Measurements from ENCODE around the gene MS4A15. TPM values are rescaled to one million over a fixed set of nuclear protein-coding genes. Genes with fewer than 3 reads are reported as not detected.

Gene MS4A15
- total and polyA plus RNA-seq, 9 of the 15 experiments (the other 6 are each of a cell fraction or from before 2014, with no cell fraction given), result not detected

GRCh38 chr11:60748225-60748624 is 8.4 kb upstream of the MS4A15 start:
- 7% methylated on average over 10 of the region's 17 CpGs for WGBS (ENCODE audit: insufficient coverage, low coverage, missing lambda C conversion rate)
- H3K27ac ChIP-seq (ENCODE audit: extremely low read depth, low read depth, low read length), result no peak overlapping the region
- no peak overlapping the region for H2AFZ ChIP-seq (ENCODE audit: low read depth, low read length)
- FAIRE-seq (no peak), DNase-seq (ENCODE audit: extremely low read depth in 1 of 4, low spot score in 3 of 4) (no peak), ATAC-seq (no peak)
- H3K4me3 ChIP-seq, result no peak overlapping the region
- no peaks in the 10 kb centered on the region for H3K79me2 ChIP-seq (ENCODE audit: control insufficient read depth, insufficient read depth, low read length)
- in situ Hi-C loops (cut with MboI) (no loop called here), intact Hi-C loops (cut with micrococcal nuclease) (no loop called here)
- H3K27me3 ChIP-seq (ENCODE audit: control insufficient read depth in 2 of 2, insufficient read depth in 2 of 2, low read length in 2 of 2), result peaks cover 7 to 27% of the 10 kb centered on the region in 2 experiments; a peak in 4 of 5 replicates
- no peak overlapping the region for H3K9ac ChIP-seq (ENCODE audit: insufficient read depth in 1 of 2, low read depth in 2 of 2, low read length in 2 of 2)
- ChIA-PET CTCF (ENCODE audit: low intra/inter-chr PET ratio) (no interaction called here), POLR2A (interaction anchor here (0.6 kb wide), 1 partner anchor 18 kb away, joined by 3 read pairs; no protein-coding TSS in a partner anchor)
- no peak overlapping the region for H3K4me2 ChIP-seq (ENCODE audit: insufficient read depth, low read length)
- H3K9me3 ChIP-seq (replicated peaks; ENCODE audit: control insufficient read depth, insufficient read depth, low read depth, low read length), result no peaks in the 10 kb centered on the region
- TF ChIP-seq, protein P1, sequence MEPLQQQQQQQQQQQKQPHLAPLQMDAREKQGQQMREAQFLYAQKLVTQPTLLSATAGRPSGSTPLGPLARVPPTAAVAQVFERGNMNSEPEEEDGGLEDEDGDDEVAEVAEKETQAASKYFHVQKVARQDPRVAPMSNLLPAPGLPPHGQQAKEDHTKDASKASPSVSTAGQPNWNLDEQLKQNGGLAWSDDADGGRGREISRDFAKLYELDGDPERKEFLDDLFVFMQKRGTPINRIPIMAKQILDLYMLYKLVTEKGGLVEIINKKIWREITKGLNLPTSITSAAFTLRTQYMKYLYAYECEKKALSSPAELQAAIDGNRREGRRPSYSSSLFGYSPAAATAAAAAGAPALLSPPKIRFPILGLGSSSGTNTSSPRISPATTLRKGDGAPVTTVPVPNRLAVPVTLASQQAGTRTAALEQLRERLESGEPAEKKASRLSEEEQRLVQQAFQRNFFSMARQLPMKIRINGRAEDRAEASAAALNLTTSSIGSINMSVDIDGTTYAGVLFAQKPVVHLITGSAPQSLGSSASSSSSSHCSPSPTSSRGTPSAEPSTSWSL (CRISPR knock-in tag; IDR thresholded peaks at IDR 0.05; ENCODE audit: borderline replicate concordance), result no peak
- no peaks in the 10 kb centered on the region for H3K36me3 ChIP-seq (ENCODE audit: control insufficient read depth, insufficient read depth, low read length)
- peaks cover 0 to 3% of the 10 kb centered on the region in 2 experiments; a peak in 2 of 5 replicates for H3K4me1 ChIP-seq (replicated peaks in 1 of 2; ENCODE audit: control insufficient read depth in 2 of 2, insufficient read depth in 2 of 2, low read length in 2 of 2)
- H3K9me1 ChIP-seq (ENCODE audit: control insufficient read depth, insufficient read depth, low read length), result no peaks in the 10 kb centered on the region
- no TSS peak for BruUV-seq (replicated peaks)
- H4K20me1 ChIP-seq (replicated peaks; ENCODE audit: control insufficient read depth, insufficient read depth, low read length), result no peaks in the 10 kb centered on the region

GRCh38 chr11:60748821-60749220 is 7.8 kb upstream of the MS4A15 start:
- in situ Hi-C loops (cut with MboI), result no loop called here
- ATAC-seq, result no peak
- no peak overlapping the region for H3K9ac ChIP-seq (ENCODE audit: insufficient read depth in 1 of 2, low read depth in 2 of 2, low read length in 2 of 2)
- H3K27me3 ChIP-seq (ENCODE audit: control insufficient read depth in 2 of 2, insufficient read depth in 2 of 2, low read length in 2 of 2), result peaks cover 7 to 23% of the 10 kb centered on the region in 2 experiments; a peak in 4 of 5 replicates
- H3K36me3 ChIP-seq (ENCODE audit: control insufficient read depth, insufficient read depth, low read length), result no peaks in the 10 kb centered on the region
- no peak overlapping the region for H3K4me2 ChIP-seq (ENCODE audit: insufficient read depth, low read length)
- no peaks in the 10 kb centered on the region for H3K9me1 ChIP-seq (ENCODE audit: control insufficient read depth, insufficient read depth, low read length)
- no peaks in the 10 kb centered on the region for H3K79me2 ChIP-seq (ENCODE audit: control insufficient read depth, insufficient read depth, low read length)
- intact Hi-C loops (cut with micrococcal nuclease), result no loop called here
- no peak overlapping the region for H2AFZ ChIP-seq (ENCODE audit: low read depth, low read length)
- POLR2A ChIA-PET, result interaction anchor here (0.6 kb wide), 1 partner anchor 17 kb away, joined by 3 read pairs; no protein-coding TSS in a partner anchor
- no peaks in the 10 kb centered on the region for H4K20me1 ChIP-seq (replicated peaks; ENCODE audit: control insufficient read depth, insufficient read depth, low read length)
- no peaks in the 10 kb centered on the region for H3K9me3 ChIP-seq (replicated peaks; ENCODE audit: control insufficient read depth, insufficient read depth, low read depth, low read length)
- CTCF ChIA-PET (ENCODE audit: low intra/inter-chr PET ratio), result no interaction called here
- H3K4me3 ChIP-seq, result no peak overlapping the region
- no peak for FAIRE-seq
- no peak for DNase-seq (ENCODE audit: extremely low read depth in 1 of 4, low spot score in 3 of 4)
- no peak for TF ChIP-seq HSF4 (CRISPR knock-in tag; IDR thresholded peaks at IDR 0.05; ENCODE audit: borderline replicate concordance)
- no peak for TF ChIP-seq SRSF7 (optimal IDR thresholded peaks at IDR 0.05; ENCODE audit: low read depth, low read length)
- TF ChIP-seq ELF4 (CRISPR knock-in tag; IDR thresholded peaks at IDR 0.05), result no peak
- TF ChIP-seq ZNF445 (CRISPR knock-in tag; IDR thresholded peaks at IDR 0.05; ENCODE audit: low read depth), result no peak
- TF ChIP-seq HDAC6 (IDR thresholded peaks at IDR 0.05; ENCODE audit: low read depth, low read length), result no peak
- no peak for TF ChIP-seq MAFK (IDR thresholded peaks at IDR 0.05; ENCODE audit: low read length)
- no peak for TF ChIP-seq NFRKB (IDR thresholded peaks at IDR 0.05; ENCODE audit: low read depth)
- TF ChIP-seq GTF2A2 (tag; IDR thresholded peaks at IDR 0.05), result no peak
- TF ChIP-seq ZNF347 (CRISPR knock-in tag; IDR thresholded peaks at IDR 0.05; ENCODE audit: low read depth), result no peak
- peaks cover 0 to 6% of the 10 kb centered on the region in 2 experiments; a peak in 2 of 5 replicates for H3K4me1 ChIP-seq (replicated peaks in 1 of 2; ENCODE audit: control insufficient read depth in 2 of 2, insufficient read depth in 2 of 2, low read length in 2 of 2)
- BruUV-seq (replicated peaks), result no TSS peak
- WGBS (ENCODE audit: insufficient coverage, low coverage, missing lambda C conversion rate), result 0% methylated on average over 6 of the region's 8 CpGs
- H3K27ac ChIP-seq (ENCODE audit: extremely low read depth, low read depth, low read length), result no peak overlapping the region

All from K562 (cell line).